ENCODE results near the gene HOXD4. TPM values are rescaled to one million over a fixed set of nuclear protein-coding genes. Genes with fewer than 3 reads are reported as not detected.

Gene HOXD4
- total and polyA plus RNA-seq, 12 donors, result 0.13 to 1.6 (median 0.40) TPM; not detected in 2

GRCh38 chr2:176149481-176149938, 1.8 kb upstream of the HOXD4 start:
- Histone ChIP-seq H3K4me1 (peaks cover 0 to 12% (median 0%) of the 10 kb centered on the region in 9 donors), H3K36me3 (no peaks in the 10 kb centered on the region), H3K4me3 (no peak overlapping the region), H3K27ac (no peak overlapping the region), H3K9me3 (no peaks in the 10 kb centered on the region), H3K27me3 (peaks cover 51 to 100% (median 100%) of the 10 kb centered on the region in 7 donors)
- no peak for ATAC-seq
- intact Hi-C loops (cut with DNase I), result no loop called here
- no peak for DNase-seq
- TF ChIP-seq CTCF (IDR thresholded peaks at IDR 0.05), result no peak
- 17 to 23% methylated on average over 22 of the region's 22 CpGs for WGBS, 2 donors

GRCh38 chr2:176149939-176150583, 1.3 kb upstream of the HOXD4 start:
- WGBS, 2 donors, result 14 to 27% methylated on average over 24 of the region's 24 CpGs
- ATAC-seq (no peak), DNase-seq (no peak)
- no peaks in the 10 kb centered on the region for H3K36me3 ChIP-seq
- no peak overlapping the region for H3K27ac ChIP-seq
- intact Hi-C loops (cut with DNase I), result no loop called here
- no peak for TF ChIP-seq CTCF (IDR thresholded peaks at IDR 0.05)
- no peaks in the 10 kb centered on the region for H3K9me3 ChIP-seq
- no peak overlapping the region for H3K4me3 ChIP-seq
- H3K4me1 ChIP-seq, result peaks cover 0 to 12% (median 0%) of the 10 kb centered on the region in 9 donors
- peaks cover 51 to 100% (median 100%) of the 10 kb centered on the region in 7 donors for H3K27me3 ChIP-seq

- no peak for TF ChIP-seq CTCF (IDR thresholded peaks at IDR 0.05)
- no peaks in the 10 kb centered on the region for H3K9me3 ChIP-seq
- H3K36me3 ChIP-seq, result no peaks in the 10 kb centered on the region
- peaks cover 51 to 100% (median 100%) of the 10 kb centered on the region in 7 donors for H3K27me3 ChIP-seq
- intact Hi-C loops (cut with DNase I), result no loop called here
- H3K4me3 ChIP-seq, result no peak overlapping the region
- ATAC-seq (no peak), DNase-seq (no peak)
- no peak overlapping the region for H3K27ac ChIP-seq
- WGBS, 2 donors, result 17 to 33% methylated on average over 14 of the region's 14 CpGs
- peaks cover 0 to 12% (median 0%) of the 10 kb centered on the region in 9 donors for H3K4me1 ChIP-seq
Observed at GRCh38 chr2:176150584-176151441, 537 bp upstream of the HOXD4 start.

GRCh38 chr2:176152350-176153181, 1.2 kb downstream of the HOXD4 start:
- intact Hi-C loops (cut with DNase I), result no loop called here
- Histone ChIP-seq H3K27me3 (peaks cover 53 to 100% (median 100%) of the 10 kb centered on the region in 7 donors), H3K4me1 (peaks cover 0 to 20% (median 7%) of the 10 kb centered on the region in 9 donors), H3K4me3 (peak overlapping the region in 3 of 10 donors; percentile 14 to 18 (median 18)), H3K9me3 (no peaks in the 10 kb centered on the region), H3K27ac (no peak overlapping the region), H3K36me3 (no peaks in the 10 kb centered on the region)
- ATAC-seq (peak in 1 of 8 donors; percentile 51), DNase-seq (no peak)
- WGBS, 2 donors, result 11 to 15% methylated on average over 37 to 48 of the region's 48 CpGs
- no peak for TF ChIP-seq CTCF (IDR thresholded peaks at IDR 0.05)

Measured in heart right ventricle (tissue), 16 donors.